Stimulated activated CD4-positive, alpha-beta T cell treated with anti-CD3 and anti-CD28 coated beads, Interleukin-4, amount 100 ng/mL, for 24 hours (primary cell): Measurements from ENCODE around the gene DYRK1A.

Experiments used
- DNase-seq: peaks from one replicate; pipeline ENCODE4 v3.0.0-alpha.2; 2020

Gene DYRK1A

DNA sequence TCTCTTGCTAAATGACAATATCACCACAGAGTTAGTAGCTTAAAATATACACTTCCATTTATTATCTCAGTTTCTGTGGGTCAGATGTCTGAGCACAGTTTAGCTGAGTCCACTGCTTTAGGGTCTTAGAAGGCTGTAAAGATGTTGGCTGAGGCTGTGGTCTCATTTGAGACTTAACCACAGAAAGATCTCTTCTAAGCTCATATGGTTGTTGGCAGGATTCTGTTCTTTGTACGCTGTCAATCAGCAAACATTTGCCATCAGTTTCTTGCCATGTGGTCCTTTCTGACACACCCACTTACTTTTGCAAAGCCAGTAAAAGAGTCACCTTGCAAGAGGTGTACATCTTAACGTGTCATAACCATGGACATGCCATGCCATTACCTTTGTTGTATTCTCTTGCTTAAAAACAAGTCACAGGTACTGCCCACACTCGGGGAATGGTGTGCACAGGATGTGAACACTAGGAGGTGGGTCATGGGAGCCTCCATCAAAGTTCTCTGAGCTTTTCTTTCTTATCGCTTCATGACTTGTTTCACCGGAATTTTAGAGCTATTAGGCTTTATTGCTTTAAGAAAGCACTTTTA, 18.7 kb downstream of the DYRK1A start:
- no peak for DNase-seq

DNA sequence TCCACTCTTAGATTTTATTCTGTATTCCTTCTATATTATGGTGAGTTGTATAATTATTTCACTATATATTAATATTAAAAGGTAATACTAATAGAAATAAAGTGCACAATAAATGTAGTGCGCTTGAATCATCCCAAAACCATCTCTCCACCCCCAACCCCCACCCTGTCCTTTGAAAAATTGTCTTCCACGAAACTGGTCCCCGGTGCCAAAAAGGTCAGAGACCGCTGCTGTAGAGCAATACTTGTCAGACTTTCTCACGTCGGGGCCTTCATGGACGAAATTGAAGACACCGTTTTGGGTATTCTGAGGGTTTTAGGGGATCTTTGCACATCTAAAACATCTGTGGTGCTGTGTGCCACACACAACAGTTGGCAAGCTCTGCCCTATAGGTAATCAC, 19.6 kb downstream of the DYRK1A start:
- no peak for DNase-seq

DNA sequence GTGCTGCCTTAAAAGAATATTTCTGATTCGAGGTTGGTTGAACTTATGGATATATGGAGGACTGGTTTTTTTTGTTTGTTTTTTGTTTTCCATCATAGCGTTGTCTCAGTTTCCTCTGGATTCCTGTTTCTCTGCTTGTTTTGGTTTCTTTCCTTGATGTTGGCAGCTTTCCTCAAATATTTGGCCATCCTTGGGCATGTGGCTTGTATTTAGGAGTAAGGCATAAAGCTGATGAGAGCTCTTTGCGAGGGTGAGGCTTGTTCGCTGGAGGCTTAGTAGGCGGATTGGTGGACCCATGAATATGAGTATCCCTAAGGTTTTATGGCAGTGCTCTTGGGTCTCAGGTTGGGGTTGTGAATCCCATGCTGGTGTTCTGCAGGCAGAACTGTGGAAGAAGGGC, 22.9 kb downstream of the DYRK1A start:
- no peak for DNase-seq

DNA sequence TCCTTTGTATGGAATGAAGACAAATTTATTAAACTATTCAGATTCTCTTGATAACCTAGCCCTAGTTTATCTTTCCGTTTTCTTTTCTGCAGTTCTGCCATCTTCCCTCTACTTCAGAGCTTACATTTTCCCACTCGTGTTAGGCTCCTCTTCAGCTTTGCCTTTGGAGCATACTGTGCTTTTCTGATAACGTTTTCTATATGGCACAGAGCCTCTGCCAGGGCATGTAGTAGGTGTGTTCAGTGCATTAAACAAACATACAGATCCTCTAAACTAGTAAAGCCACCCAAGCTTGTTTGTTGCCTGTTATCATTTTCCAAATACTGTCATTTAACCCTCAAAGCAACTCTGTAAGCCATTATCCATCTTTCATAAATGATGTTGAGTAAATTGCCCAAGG, 25.1 kb downstream of the DYRK1A start:
- no peak for DNase-seq

DNA sequence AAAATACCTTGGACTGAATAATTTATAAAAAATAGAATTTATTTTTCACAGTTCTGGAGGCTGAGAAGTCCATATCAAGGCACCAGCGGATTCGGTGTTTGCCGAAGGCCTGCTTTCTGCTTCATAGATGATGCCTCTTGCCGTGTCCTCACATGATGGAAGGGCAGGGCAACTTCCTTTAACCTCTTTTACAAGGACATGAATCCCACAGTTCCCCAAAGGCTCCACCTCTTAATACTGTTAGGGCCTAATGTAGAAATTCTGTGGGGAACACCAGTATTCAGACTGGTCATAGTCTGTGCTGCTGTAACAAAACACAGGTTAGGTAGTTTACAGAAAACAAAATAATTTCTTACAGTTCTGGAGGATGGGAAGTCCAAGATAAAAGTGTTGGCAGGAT, 25.9 kb downstream of the DYRK1A start:
- no peak for DNase-seq

DNA sequence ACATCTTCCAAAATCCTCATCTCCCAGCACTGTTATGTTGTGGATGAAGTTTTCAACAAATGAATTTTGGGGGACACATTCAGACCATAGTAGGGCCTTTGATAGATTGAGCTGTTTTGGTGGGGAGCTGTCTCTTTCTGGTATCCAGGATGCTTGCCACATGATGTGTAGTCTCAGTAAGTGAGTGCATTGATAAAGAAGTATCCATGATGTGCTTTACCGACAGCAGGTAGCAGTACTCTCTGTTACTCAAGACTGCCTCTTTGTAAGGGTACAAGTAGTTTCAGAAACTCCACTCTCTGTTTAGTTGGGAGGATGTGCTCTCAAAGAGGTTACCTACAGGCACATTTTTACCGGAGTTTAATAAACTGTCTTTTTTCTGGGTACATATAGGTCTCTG, 26.5 kb downstream of the DYRK1A start:
- DNase-seq, result no peak

DNA sequence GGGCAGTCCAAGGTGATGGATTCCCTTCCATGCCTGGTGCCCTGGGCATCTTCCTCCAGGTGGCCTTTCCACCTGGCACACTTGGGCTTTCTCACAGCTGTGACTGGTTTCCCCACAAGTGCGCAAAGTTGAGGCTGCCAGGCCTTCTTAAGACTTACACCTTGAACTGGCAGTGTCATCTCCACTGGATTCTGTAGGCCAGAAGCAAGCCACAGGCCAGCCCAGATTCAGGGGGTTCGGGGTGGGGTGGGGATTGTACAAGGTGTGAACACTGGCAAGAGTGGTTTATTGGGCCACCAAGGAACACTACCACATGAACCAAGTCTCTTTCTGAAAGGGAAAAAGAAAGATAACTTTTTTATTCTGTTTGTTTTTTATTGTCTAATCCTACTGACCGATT, 27.2 kb downstream of the DYRK1A start:
- DNase-seq, result no peak

DNA sequence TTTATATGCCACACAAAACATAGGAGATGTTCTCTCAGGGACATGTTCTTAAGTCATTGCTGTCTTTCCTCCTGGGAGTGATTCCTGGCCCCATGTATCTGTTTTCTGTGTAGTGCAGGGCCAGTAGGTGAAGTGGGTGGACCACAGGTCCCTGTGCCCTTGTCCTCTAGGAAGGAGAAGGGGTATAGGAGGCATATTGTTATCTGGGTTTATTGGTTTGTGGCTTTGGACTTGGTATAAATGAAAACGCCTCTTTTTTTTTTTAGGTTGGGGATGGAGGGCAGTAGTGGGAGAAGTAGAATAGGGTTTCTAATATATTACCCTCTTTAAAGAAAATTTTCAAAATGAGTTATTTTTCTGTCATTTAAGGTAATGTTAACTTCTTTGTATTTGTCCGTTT, 29.4 kb downstream of the DYRK1A start:
- no peak for DNase-seq

DNA sequence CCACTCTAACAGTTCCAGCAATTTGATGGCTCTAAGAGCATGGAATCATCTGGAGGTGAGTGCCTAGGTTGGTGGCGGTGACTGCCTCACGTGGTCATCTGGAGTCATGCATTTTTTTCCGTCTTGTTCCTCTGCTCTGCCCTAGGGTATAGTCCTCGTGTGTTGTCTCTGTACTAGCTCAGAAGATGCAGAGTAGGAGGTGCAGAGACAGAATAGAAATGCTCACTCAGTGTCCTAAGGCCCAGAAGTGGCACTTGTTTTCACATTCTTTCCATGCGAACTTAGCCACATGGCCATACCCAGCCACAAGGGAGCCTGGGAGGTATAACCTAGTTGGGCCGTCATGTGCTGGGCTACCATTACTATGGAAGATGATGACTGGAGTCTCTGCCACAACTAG, 30.3 kb downstream of the DYRK1A start:
- no peak for DNase-seq

DNA sequence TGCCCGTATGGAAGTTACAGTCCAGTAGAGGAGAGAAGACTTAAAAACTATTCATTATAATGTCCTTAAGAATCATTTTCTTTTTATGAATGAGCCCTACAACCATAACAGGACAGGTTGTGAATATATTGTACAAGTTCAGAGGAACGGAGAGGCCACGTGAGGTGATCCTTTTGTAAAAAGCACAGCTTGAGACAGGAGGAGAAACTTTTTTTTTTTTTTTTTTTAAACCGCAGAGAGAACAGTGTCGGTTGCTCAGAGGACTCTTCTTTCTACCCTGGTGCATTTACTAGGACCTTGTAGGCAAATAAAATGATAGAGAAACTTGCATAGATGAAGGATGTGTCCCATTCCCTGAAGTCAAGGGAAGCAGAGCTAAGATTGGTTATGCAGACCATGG, 32.1 kb downstream of the DYRK1A start:
- no peak for DNase-seq

DNA sequence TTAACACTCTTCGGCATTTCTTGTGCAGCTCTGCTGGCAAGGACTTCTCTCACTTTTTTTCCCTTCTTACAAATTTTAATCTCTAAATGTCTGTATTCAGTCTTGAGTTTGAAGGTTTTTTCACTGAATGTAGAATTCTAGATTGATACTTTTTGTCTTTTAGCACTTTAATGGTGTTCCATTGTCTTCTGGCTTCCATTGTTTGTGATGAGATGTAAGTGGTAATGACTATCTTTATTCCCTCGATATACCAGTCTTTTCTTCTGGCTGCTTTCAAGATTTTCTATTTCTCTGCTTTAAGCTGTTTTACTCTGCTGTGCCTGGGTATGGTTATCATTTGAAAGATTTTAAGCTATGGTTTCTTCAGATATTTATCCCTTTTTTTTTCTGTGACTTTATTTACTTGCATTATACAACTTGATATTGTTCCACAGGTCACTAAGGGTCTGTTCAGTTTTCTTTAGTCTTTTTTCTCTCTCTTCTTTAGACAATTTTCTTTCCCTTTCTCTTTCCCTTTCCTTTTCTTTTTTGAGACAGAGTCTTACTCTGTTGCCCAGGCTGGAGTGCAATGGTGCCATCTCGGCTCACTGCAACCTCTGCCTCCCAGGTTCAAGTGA, 35.8 kb downstream of the DYRK1A start:
- DNase-seq, result no peak

DNA sequence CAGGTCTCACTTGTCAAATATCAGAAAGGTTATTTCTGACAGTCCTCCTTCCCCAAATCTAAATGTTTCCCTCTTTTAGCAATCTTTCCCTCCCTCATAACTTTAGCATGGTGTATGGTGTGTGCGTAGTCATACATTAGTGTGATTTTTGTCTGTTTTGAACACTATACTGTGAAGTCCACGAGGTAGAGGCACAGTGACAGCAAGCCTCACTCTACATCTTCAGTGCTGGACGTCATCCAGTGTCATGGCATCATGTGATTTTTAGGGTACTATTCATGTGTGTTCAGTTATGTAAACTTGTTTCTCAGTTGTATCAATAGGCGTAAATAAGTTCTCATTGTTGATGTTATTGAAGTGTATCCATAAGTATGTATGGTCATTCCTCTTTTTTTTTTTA, 39.1 kb downstream of the DYRK1A start:
- DNase-seq, result no peak

DNA sequence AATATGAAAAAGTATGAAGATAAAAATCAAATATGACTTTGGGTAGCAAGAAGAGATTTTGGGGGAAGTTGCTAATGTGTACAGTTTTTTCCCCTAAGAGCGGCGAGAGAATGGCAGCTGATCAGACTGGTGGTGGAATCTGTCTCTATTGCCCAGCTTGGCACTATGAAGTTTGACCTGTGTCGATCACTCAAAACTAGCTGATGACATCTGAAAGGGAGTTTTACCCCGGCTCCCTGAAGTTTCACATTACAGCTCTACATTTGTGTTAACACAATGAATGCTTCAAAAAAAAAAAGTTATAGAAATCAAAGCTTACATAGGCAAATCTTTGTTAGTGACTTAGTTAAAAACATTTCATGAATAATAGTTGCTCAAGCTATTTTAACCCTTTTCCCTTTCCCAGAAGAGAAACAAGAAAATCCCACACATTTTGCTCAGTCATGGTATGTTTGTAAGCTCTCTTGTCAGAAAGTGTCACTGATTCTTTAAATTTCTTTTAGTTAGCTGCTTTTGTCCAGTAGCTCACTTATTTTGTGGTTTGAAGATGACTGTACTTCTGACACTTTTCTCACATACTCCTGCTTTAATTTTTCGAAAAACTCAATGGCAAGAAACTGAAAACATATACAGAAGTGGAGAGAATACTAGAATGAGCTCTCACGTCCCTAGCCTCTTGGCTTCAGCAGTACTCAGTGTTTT, 41.3 kb downstream of the DYRK1A start:
- DNase-seq, result no peak

DNA sequence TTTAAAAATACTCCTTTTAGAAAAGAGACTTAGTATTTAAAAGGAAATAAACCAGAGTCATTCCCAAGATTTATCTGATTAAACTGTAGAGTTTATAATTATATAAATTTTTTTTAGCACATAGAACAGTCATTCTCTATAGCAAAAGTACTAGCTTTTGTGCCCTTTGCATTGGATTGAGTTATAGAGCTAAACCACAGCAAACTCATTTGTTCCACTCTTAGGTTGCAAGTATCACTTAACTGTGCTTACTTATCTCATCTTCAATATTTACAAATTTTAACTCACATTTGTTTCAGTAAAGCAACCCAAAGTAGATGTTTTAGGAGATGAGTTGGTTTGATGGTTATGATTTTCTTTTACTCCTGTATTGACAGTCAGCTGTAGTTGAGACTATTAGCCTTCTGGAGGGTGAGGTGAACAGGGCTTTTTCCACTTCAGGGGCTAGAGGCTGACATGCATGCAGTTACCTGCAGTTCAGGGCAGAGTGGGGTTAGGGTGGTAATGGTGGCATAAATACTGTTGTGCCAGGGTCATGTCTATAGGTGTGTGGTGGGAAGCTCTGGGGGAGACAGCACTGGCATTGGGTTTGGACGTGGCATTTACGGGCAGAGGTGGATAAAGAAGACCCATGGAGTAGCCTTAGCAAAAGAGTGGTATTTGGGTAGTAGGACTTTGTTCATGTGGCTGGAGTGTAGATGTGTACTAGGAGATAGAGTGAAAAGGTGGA, 42.1 kb downstream of the DYRK1A start:
- DNase-seq, result no peak

DNA sequence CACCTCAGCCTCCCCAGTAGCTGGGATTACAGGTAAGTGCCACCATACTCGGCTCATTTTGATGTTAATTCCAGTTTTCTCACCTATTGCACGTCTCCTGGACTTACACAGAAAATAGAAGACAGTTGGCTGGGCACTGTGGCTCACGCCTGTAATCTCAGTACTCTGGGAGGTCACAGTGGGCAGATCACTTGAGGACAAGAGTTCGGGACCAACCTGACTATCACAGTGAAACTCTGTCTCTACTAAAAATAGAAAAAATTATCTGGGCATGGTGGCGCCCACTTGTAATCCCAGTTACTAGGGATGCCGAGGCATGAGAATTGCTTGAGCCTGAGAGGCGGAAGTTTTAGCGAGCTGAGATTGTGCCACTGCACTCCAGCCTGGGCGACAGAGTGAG, 44.1 kb downstream of the DYRK1A start:
- DNase-seq, result no peak

DNA sequence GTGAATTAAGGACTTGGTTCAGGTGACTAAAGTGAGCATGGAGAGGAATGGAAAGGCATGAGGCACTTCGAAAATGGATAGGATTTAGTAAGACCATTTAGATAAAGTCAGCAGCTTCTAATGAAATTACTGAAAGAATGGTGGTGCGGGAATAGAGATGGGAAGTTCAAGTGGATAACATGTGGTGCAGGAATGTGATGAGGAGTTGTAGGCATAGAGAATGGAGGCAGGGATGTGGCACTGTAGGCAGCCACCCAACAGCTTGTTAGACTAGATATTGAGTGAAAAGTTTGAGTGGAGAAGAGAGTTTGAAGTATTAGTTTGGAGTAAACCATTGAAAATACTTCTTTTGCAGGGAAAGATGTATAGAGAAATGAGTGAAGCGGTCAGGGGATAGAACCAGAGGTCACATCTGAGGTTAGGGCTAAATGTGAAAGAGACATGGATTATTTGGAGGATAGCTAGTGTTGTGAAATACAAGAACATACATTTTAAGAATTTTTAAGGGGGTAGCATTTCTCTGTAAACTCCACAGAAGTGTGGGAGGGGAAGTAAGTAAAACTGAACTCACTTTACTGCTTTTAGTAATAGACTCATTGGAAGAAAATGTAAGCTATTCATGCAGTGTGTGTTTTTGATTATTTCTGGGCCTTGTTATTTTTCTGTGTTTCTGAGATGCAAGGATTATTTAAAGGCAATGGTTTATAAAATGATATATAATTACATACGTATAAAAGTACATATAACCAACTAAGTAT, 46.2 kb downstream of the DYRK1A start:
- no peak for DNase-seq

DNA sequence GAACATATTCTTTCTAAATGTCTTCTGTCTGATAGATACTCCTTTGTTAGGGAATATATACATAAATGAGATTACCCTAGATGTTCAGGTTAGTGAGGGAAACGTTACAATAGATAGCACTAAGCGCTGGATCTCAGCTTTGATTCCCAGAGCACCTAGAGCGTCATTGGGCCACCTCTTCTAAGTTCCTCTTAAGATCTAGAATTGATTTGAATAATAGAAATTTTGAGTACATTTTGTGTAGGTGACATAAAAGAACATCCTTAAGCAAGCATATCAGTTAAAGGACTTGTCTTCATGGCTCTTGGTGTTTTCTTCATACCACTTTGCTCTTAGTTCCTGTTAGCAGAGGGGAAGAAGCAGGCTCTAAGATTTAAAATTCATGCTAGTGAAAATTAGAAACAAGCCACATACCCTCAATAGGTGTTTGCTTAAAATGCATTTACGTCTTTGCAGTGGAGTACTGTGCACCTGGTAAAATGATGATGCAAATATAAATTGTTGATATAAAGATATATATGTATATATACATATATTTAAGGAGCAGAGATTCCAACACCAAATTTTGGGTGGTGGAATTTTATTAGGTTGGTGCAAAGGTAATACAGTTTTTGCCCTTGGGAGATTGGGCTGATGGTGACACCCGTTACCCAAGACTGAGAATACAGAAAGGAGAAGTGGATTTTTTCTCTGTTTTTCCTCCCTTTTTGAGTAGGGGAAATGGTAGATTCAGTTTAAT, 47.1 kb downstream of the DYRK1A start:
- DNase-seq, result no peak

DNA sequence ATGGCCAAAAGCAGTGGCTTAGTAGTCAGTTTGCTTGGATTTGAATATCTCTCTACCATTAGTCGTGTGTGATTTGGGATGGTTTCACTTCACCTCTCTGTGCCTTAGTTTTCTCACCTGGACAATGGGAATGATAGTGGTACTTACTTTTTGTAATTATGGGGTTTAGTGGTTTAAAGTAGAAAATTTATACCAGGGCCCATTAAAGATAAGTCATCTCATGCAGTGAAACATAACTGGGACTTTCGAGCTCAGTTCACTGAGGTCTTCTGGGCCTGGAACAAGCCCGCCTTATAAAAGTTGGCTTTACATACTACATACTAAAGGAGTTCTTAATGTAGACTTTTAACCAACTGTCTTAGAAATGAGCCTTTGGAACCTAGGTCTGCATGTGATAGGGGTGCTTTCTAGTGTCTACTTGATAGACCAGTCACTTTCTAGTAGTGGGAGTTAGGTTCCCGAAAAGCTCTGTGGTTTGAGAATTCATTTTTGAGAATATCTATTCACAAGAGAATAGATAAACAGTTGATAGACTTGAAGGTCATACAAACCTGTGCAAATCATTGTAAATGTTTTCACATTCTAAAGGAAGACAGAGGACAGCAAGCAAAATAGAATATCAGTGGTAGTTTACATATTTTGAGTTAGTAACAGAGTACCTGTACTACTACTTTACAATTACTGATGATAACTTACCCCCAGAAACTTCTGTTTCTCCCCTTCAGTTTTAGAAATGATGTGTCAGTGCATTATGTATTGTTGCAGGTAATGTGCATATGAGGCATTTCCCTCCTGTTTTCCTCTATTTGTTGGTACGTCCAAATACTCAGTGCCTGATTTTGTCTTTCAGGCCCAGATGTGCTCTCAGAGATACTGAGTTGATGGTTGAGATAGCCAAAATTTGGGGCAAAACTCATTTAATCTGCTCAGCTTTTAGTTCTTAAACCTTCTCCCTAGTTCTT, 48.0 kb downstream of the DYRK1A start:
- no peak for DNase-seq

DNA sequence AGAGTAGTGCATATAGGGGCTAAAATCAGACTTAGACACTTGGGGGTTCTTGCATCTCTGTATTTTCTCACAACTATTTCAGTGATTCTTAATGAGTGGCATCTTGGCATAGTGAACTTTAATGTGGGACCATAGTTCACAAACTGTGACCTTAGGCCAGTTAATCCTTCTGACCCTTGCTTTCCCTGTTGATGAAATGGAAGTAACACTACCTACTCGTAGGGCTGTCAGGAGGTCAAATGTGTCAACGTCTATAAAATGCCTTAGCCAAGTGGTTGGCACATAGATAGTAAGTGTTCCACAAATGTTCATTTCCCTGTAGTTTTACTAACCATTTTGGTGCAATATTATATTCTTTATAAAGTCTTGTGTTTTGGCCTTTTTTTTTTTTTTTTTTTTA, 49.4 kb downstream of the DYRK1A start:
- no peak for DNase-seq

DNA sequence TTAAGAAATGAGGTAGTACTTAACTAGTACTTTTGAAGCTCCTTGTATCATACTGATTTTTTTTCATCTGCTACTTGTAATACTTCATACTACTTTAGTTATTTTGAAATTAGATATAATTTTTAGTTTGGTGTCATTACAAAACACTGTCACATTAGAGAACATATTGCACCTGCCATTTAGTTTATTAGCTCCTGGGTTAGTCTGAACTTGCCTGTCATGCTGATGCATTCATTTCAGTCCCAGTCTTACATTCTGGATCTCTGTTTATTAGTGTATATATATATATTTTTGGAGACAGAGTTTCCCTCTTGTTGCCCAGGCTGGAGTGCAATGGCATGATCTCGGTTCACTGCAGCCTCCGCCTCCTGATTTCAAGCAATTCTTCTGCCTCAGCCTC, 50.3 kb downstream of the DYRK1A start:
- DNase-seq, result no peak

DNA sequence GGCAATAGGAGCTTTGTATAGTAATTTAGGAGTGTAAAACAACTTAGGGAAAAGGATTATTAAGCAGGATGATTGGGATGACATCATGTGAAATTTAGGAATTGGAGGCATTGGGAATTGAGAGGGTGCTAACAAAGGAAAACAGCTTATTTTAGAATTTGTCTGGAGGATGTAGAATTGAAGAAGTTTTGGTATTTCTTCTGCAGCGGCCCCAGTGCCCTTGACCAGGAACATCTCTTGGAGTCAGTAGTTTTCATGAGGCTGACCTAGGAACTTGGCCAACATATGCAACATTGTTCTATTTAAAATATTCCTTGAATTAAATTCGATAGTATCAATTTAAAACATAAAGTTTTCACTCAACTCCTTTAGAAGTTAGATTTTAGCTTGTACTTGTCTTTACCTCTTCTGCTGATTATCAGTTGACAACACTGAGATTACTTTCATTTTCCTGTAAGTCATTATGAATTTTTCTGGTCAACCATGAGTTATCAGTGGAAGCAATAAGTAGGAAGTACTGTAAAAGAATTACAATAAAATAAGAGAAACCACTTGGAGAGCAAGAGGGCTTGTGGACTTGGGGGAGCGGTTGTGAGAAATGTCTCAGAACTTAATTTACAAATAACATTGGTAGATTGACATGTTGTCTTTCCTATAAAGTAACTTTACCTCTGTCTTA, 52.8 kb downstream of the DYRK1A start:
- no peak for DNase-seq
